Endothelial cell (in vitro differentiated cells): ENCODE results near the gene TRIML1. TPM values are rescaled to one million over a fixed set of nuclear protein-coding genes. Genes with fewer than 3 reads are reported as not detected.

Experiments
- DNase-seq: peaks from one replicate; pipeline ENCODE4 v3.0.0; 2021; ENCODE audit warnings: low spot score
- H3K27ac Mint-ChIP-seq: one replicate; pipeline ENCODE4 v1.8.0; 2021; ENCODE audit warnings: mixed read lengths, inconsistent platforms; ENCODE audit not compliant: unreplicated experiment
- H3K27me3 Mint-ChIP-seq: one replicate; pipeline ENCODE4 v1.8.0; 2021; ENCODE audit warnings: mild to moderate bottlenecking, moderate library complexity, mixed read lengths, inconsistent platforms; ENCODE audit not compliant: unreplicated experiment
- H3K36me3 Mint-ChIP-seq: one replicate; pipeline ENCODE4 v1.8.0; 2021; ENCODE audit warnings: mild to moderate bottlenecking, low read depth, mixed read lengths, inconsistent platforms; ENCODE audit not compliant: unreplicated experiment
- H3K4me1 Mint-ChIP-seq: one replicate; pipeline ENCODE4 v1.8.0; 2021; ENCODE audit warnings: mild to moderate bottlenecking, mixed read lengths, inconsistent platforms; ENCODE audit not compliant: unreplicated experiment
- H3K4me3 Mint-ChIP-seq: one replicate; pipeline ENCODE4 v1.8.0; 2021; ENCODE audit warnings: mild to moderate bottlenecking, mixed read lengths, inconsistent platforms; ENCODE audit not compliant: unreplicated experiment
- H3K9me3 Mint-ChIP-seq: one replicate; pipeline ENCODE4 v1.8.0; 2021; ENCODE audit warnings: mixed read lengths, inconsistent platforms; ENCODE audit not compliant: unreplicated experiment
- total RNA-seq: library from RNA; stranded (reverse); fragmentation: NEBNext Ultra II Directional; extraction: Animal tissue kit (Norgen Biotek cat#: 25700); gene quantifications from one replicate; pipeline ENCODE4 v1.2.1, GENCODE V29; 2021; ENCODE audit not compliant: unreplicated experiment
- TF ChIP-seq, protein P1 (sequence below): fragments of 200-600 bp; sonication (generic); IDR thresholded peaks from one replicate; pipeline ENCODE4 v1.5.0; 2021; ENCODE audit warnings: antibody characterized with exemption; ENCODE audit not compliant: unreplicated experiment

TRIML1 gene
- total RNA-seq, 1 donor from 2014 or later: 0.97 TPM

DNA sequence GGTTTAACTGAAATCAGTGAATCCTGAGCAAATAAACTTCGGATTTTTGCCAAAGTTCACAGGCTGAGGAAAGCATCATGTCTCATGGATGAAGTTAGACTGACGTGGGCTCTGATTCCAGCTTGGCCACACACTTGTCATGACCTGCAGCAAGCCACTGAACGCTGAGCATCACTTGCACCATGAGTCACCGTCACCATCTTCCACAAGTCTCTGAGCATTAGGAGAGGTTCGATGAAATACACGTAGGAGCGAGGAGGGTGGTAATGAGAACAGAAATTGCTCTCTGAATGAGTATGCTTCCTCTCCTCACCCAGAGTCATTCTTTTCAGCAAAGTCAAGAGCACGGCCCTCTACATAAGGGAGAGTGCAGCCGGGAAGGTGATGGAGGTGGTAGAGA is 26.1 kb upstream of the TRIML1 start:
- H3K4me3 Mint-ChIP-seq: no peak overlapping the region
- H3K36me3 Mint-ChIP-seq: no peaks in the 10 kb centered on the region
- H3K27me3 Mint-ChIP-seq: peaks cover under 1% of the 10 kb centered on the region
- peaks cover 11% of the 10 kb centered on the region for H3K4me1 Mint-ChIP-seq
- H3K27ac Mint-ChIP-seq: no peak overlapping the region
- TF ChIP-seq, protein P1, sequence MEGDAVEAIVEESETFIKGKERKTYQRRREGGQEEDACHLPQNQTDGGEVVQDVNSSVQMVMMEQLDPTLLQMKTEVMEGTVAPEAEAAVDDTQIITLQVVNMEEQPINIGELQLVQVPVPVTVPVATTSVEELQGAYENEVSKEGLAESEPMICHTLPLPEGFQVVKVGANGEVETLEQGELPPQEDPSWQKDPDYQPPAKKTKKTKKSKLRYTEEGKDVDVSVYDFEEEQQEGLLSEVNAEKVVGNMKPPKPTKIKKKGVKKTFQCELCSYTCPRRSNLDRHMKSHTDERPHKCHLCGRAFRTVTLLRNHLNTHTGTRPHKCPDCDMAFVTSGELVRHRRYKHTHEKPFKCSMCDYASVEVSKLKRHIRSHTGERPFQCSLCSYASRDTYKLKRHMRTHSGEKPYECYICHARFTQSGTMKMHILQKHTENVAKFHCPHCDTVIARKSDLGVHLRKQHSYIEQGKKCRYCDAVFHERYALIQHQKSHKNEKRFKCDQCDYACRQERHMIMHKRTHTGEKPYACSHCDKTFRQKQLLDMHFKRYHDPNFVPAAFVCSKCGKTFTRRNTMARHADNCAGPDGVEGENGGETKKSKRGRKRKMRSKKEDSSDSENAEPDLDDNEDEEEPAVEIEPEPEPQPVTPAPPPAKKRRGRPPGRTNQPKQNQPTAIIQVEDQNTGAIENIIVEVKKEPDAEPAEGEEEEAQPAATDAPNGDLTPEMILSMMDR: no peak
- DNase-seq: no peak
- H3K9me3 Mint-ChIP-seq: no peaks in the 10 kb centered on the region

DNA sequence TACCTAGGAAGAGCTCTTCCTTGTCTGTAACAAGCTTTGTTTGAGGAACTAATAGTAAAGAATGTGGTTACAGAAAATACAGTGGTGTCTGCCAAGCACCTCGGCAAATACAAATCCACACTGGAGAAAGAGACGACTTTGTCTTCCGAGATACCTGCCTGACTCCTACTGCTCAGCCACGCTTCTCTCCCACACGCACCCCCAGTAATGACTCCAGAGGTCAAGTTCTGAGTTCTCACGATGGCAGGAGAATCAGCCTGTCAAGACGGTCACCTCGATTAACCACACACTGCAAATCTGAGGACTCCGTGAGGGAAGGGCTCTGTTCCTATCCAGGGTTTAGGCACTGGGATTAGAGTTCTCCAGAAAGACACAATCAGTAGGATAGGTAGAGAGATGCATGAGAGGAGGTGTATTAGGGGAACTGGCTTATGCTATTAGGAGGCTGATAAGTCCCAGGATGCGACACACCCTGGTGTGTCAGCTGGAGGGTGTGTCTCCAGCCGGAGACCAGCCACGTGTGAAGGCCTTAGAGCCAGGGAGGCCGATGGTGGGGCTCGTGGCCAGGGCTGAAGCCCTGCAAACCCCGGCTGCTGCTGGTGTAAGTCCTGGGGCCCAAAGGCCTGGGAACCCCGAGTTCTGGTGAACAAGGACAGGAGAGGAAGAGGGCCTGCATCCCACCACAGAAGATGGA is 21.5 kb upstream of the TRIML1 start:
- H3K9me3 Mint-ChIP-seq: no peaks in the 10 kb centered on the region
- no peak overlapping the region for H3K4me3 Mint-ChIP-seq
- no peak for DNase-seq
- H3K36me3 Mint-ChIP-seq: no peaks in the 10 kb centered on the region
- no peaks in the 10 kb centered on the region for H3K27me3 Mint-ChIP-seq
- TF ChIP-seq, protein P1: no peak
- no peak overlapping the region for H3K27ac Mint-ChIP-seq
- peaks cover 7% of the 10 kb centered on the region for H3K4me1 Mint-ChIP-seq

DNA sequence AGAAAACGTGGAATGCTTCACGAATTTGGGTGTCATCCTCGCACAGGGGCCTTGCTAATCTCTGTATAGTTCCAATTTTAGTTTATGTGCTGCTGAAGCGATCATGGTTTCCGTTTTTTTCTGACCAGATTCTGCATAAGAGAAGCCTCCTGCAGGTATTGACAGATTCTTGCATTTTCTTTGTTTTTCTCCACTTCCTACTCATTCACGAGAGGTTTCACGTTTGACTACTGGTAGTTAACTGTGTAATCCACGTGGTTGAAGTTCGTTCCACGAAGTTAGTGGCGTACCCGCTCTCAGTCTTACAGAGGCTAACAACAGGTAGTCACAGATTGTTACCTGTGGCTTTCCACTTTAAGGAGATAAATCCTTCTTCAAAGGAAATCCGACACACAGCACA is 17.7 kb upstream of the TRIML1 start:
- Mint-ChIP-seq H3K4me1 (peaks cover 4% of the 10 kb centered on the region), H3K9me3 (no peaks in the 10 kb centered on the region), H3K27ac (no peak overlapping the region), H3K4me3 (no peak overlapping the region), H3K27me3 (no peaks in the 10 kb centered on the region), H3K36me3 (no peaks in the 10 kb centered on the region)
- no peak for DNase-seq
- TF ChIP-seq, protein P1: no peak

DNA sequence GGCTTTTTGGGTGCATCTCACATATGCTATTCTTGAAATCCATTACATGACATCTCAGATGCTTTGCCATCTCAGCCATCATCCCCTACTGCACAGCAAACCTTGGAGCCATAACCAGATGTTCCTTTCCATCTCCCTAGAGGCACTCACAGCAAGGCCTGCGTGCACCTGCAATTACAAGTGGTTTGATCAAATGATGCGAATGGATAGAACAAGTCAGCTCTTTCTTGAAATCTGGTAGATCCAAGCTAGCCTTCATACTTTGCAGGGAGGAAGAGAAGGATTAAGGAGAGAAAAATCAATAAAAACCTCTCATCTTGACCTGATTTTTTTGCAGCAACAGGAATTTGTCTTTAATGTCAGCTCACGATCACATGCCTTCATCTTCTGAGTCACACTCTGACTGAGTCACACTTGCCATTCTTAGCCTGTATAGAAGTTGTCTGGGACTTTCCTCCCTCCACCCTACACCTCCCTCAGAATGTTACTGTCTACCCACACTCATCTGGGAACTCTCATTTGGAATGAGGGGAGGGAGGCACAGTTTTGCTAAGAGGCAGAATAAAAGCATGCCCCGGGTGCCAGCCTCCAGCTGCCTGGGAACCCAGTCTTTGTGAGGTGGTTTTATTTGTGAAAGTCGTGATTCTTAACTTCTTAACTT is 11.9 kb upstream of the TRIML1 start:
- TF ChIP-seq, protein P1: no peak
- Mint-ChIP-seq H3K27ac (no peak overlapping the region), H3K4me1 (no peaks in the 10 kb centered on the region), H3K27me3 (peaks cover 2% of the 10 kb centered on the region), H3K4me3 (no peak overlapping the region), H3K36me3 (no peaks in the 10 kb centered on the region), H3K9me3 (no peaks in the 10 kb centered on the region)
- DNase-seq: no peak

DNA sequence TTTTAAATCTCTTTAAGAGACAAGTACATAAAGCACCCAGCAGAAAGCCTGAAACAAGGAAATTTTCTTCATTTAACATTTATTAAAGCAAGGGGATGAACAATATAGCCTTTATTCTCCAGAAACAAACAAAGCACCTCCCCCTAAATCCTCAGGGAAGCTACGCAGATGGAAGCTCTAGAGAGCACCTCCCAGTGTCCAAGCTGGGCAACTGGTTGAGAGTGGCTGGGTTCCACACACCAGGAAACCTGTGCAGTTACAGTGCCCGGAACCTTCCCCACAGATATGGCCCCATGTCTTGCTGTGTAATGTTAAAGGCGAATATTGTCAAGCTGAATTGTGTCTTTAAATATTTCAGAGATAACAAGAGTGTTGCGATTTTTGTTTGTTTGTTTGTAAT is 8.9 kb upstream of the TRIML1 start:
- Mint-ChIP-seq H3K36me3 (no peaks in the 10 kb centered on the region), H3K4me1 (no peaks in the 10 kb centered on the region), H3K9me3 (no peaks in the 10 kb centered on the region), H3K27ac (no peak overlapping the region), H3K27me3 (peaks cover 2% of the 10 kb centered on the region), H3K4me3 (no peak overlapping the region)
- TF ChIP-seq, protein P1: no peak
- DNase-seq: no peak
